HAP-1 (cell line): ENCODE measurements around the gene CMTM8.

Experiments
- DNase-seq, 2 experiments: peaks; one replicate each; pipeline ENCODE4 v3.0.0-alpha.2; 2016 to 2020; ENCODE audit warnings: low spot score in 2 of 2
- H3K27me3 ChIP-seq: fragments of 250-450 bp; sonication (Bioruptor Pico); 2 replicates; pipeline ENCODE4 v1.5.1; 2020; ENCODE audit warnings: low read depth, mild to moderate bottlenecking, moderate library complexity
- H3K36me3 ChIP-seq: fragments of 250-450 bp; sonication (Bioruptor Pico); replicated peaks from 2 replicates; pipeline ENCODE4 v1.5.1; 2020; ENCODE audit warnings: mild to moderate bottlenecking
- H3K4me1 ChIP-seq: fragments of 250-450 bp; sonication (Bioruptor Pico); 2 replicates; pipeline ENCODE4 v1.5.1; 2020; ENCODE audit warnings: mild to moderate bottlenecking
- H3K4me3 ChIP-seq: fragments of 250-450 bp; sonication (Bioruptor Pico); 2 replicates; pipeline ENCODE4 v1.5.1; 2020; ENCODE audit warnings: mild to moderate bottlenecking, moderate library complexity
- H3K9me3 ChIP-seq: fragments of 250-450 bp; sonication (Bioruptor Pico); 2 replicates; pipeline ENCODE4 v1.5.1; 2020; ENCODE audit warnings: mild to moderate bottlenecking, moderate library complexity
- in situ Hi-C: fragments of 300-500 bp; cut with MboI; formaldehyde crosslinking; loops from 3 replicates; pipeline ENCODE4 v1.14.3; 2020; ENCODE audit warnings: low sequenced_read_pairs, inconsistent platforms, mixed read lengths

Gene CMTM8

DNA sequence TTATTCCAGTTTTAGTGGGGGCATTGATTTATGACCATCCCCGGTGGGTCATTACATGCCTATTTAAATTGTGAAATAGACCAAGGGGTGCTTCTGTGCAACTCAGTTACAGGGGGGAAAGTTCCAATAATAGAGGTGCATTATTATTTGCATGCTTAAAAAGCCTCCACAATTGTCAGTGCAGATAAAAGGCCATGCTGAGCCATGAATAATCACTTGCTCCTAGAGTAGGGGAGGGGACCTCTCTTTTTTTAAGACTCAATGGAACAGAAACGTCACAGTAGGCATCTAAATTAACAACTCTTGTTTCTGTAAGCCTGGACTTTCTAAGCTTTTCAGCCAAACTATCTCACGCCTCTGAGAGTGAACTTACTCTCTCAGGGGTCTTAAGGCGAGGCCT, 86.7 kb downstream of the CMTM8 start:
- Histone ChIP-seq H3K4me3 (no peak overlapping the region), H3K4me1 (peaks cover 6% of the 10 kb centered on the region), H3K27me3 (no peaks in the 10 kb centered on the region), H3K9me3 (no peaks in the 10 kb centered on the region), H3K36me3 (no peaks in the 10 kb centered on the region)
- DNase-seq, result peak in 1 of 2 experiments; percentile 49
- in situ Hi-C loops, result no loop called here

DNA sequence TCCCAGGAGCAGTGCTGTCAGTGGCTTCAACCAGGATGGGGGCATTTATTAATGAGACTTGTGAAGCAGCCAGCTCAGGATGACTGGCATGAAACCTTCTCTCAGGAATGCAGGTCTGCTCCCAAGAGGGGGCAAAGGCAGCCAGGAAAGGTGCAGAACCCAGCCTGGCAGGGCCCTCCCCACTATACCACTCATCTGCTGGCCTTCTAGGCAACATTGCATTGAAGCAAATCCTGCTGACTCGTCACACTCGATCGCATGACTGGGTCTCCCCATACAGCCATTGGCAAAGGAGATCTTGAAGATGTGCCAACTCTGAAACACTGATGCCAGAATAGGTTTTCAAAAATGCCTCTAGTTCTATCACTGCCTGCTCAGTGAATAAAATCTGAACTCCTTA, 87.4 kb downstream of the CMTM8 start:
- Histone ChIP-seq H3K36me3 (no peaks in the 10 kb centered on the region), H3K9me3 (no peaks in the 10 kb centered on the region), H3K4me3 (no peak overlapping the region), H3K4me1 (peaks cover 6% of the 10 kb centered on the region), H3K27me3 (no peaks in the 10 kb centered on the region)
- DNase-seq, result no peak
- in situ Hi-C loops, result no loop called here

DNA sequence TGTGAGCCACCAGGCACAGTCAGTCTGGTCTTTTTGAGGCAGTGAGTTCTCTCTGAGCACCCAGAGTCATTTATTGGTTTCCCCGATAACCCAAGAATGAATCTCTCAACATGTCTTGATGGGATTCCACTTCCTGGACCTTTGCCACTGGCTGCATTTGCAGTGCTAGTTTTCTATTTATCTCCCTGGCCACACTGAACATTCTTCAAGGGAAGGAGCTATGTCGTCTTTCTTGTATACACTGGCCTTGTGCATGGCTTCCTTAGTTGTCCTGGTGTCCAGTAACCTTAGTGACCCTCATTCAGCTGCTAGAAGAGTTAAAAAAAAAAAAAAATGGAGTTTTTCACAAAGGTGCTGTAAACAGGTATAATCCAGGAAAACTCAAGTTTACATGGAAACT, 88.3 kb downstream of the CMTM8 start:
- no peaks in the 10 kb centered on the region for H3K36me3 ChIP-seq
- H3K4me1 ChIP-seq, result peaks cover 6% of the 10 kb centered on the region
- DNase-seq, result no peak
- H3K9me3 ChIP-seq, result no peaks in the 10 kb centered on the region
- H3K4me3 ChIP-seq, result no peak overlapping the region
- in situ Hi-C loops, result no loop called here
- no peaks in the 10 kb centered on the region for H3K27me3 ChIP-seq

DNA sequence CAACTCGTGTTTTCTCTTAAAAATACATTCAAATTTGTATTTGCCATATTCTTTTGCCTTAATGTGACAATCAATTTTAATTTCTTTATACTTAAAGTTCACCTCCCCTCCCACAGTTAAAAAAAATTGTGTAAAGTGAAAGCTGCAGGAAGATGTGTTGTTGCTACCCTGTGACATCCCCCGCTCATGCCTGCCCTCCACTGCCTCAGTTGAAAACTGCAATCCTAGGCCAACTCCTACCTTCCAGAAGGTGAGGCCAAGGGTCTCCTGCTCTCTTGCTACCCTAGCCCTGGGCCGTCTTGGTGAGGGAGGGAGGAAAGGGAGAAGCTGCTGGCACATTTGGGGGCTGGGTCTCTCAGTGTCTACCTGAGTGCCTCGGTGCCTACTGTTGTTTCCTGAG, 96.2 kb downstream of the CMTM8 start:
- H3K27me3 ChIP-seq, result no peaks in the 10 kb centered on the region
- in situ Hi-C loops, result loop anchor here (10.0 kb wide), 1 partner anchor 160 kb away; no protein-coding TSS in a partner anchor
- no peak overlapping the region for H3K4me3 ChIP-seq
- no peaks in the 10 kb centered on the region for H3K36me3 ChIP-seq
- no peaks in the 10 kb centered on the region for H3K4me1 ChIP-seq
- no peaks in the 10 kb centered on the region for H3K9me3 ChIP-seq
- DNase-seq, result peak in 1 of 2 experiments; percentile 32

DNA sequence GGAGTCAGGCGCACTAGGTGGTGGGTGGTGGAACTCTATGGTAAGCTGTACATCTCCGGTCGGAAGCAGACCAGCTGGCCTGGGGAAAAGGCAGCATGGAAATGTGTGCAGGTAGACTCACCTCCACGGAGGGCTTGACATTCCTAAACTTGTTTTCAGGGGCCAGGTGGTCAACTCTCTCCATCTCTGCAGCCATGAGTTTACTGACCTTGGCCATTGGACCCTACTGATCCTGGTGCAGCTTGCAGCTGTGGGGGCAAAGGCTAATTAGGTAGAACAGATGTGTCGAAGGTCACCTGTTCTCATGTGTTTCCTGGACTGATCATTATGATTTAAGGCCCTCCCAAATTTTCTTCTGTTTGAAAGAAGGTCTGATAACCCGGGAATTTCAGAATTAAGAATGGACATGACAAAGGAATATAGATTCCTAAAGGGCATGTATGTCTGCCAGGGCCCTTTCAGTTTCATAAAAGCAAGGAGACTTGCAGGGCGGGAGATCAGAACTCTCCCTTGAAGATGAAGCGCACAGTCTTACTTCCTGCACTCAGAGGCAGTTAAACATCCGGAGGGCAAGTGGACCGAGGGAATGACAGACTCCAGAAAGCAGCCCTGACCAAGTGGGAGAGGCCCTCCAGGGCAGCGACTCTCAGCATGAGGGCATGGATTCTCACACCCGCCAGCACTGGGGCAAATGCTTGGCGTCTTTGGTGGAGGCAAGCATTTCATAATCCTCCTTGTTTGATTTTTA, 97.1 kb downstream of the CMTM8 start:
- Histone ChIP-seq H3K27me3 (no peaks in the 10 kb centered on the region), H3K4me3 (no peak overlapping the region), H3K36me3 (no peaks in the 10 kb centered on the region), H3K4me1 (no peaks in the 10 kb centered on the region), H3K9me3 (no peaks in the 10 kb centered on the region)
- in situ Hi-C loops, result loop anchor here (10.0 kb wide), 1 partner anchor 161 kb away; no protein-coding TSS in a partner anchor
- DNase-seq, result no peak

DNA sequence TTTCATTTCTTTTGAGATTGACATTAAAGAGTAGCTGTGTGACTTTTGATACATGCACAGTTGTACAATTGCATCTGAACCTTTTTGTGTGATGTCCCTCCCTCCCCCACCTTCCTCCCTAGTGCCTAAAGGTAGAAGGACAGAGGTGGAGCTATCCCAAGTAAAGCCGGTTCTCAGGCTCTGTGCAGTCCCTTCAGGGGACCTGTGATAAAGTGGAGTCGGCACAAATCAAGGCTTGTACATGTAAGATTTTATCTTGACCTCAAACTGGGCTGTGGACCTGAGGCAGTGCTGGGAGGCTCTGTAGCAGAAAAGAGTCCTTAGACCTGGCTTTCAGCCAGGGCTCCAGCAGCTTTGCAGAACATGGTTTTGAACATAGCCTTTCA, 97.6 kb downstream of the CMTM8 start:
- no peak for DNase-seq
- H3K9me3 ChIP-seq, result no peaks in the 10 kb centered on the region
- H3K27me3 ChIP-seq, result no peaks in the 10 kb centered on the region
- no peaks in the 10 kb centered on the region for H3K4me1 ChIP-seq
- in situ Hi-C loops, result loop anchor here (10.0 kb wide), 1 partner anchor 161 kb away; no protein-coding TSS in a partner anchor
- H3K36me3 ChIP-seq, result no peaks in the 10 kb centered on the region
- no peak overlapping the region for H3K4me3 ChIP-seq

DNA sequence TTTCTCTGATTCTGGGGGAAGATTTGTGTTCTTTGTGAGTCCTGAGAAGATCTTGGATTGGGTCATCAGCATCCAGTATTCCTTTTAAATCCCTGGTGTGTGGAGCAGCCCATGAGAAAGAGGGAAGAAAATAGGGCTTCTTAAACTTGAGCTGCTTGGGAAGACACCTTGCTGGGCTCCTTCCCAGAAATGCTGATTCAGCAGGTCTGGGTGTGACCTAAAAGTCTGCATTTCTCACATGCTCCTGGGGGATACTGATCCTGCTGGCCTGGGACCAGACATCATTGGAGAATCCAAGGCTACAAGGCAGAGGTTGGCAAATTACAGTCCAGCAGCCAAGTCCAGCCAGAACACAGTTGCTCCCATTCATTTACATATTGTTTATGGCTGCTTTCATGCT, 99.0 kb downstream of the CMTM8 start:
- in situ Hi-C loops, result loop anchor here (10.0 kb wide), 1 partner anchor 163 kb away; no protein-coding TSS in a partner anchor
- no peaks in the 10 kb centered on the region for H3K9me3 ChIP-seq
- H3K36me3 ChIP-seq, result no peaks in the 10 kb centered on the region
- H3K4me1 ChIP-seq, result no peaks in the 10 kb centered on the region
- DNase-seq, result no peak
- no peaks in the 10 kb centered on the region for H3K27me3 ChIP-seq
- no peak overlapping the region for H3K4me3 ChIP-seq

DNA sequence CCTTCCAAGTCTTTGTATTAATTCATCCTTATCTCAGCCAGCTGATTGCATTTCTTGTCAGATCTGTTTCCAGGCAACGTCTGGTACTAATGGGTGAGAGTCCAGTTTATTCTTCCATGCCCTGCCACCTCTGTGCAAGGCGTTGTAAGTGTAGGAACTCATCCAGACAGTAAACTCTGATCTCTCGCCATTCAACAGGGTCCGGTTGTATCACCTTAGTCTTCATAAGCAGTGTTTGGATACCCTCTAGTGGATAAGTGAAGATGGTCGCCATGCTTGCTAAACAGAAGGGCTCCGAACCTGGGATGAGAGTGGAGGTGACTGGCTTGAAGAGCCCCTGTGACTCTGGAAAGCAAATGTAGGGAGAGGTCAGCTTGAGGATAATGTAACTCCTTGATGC, 101.6 kb downstream of the CMTM8 start:
- peak; percentile 37 to 46 for DNase-seq
- in situ Hi-C loops, result no loop called here
- H3K4me3 ChIP-seq, result no peak overlapping the region

DNA sequence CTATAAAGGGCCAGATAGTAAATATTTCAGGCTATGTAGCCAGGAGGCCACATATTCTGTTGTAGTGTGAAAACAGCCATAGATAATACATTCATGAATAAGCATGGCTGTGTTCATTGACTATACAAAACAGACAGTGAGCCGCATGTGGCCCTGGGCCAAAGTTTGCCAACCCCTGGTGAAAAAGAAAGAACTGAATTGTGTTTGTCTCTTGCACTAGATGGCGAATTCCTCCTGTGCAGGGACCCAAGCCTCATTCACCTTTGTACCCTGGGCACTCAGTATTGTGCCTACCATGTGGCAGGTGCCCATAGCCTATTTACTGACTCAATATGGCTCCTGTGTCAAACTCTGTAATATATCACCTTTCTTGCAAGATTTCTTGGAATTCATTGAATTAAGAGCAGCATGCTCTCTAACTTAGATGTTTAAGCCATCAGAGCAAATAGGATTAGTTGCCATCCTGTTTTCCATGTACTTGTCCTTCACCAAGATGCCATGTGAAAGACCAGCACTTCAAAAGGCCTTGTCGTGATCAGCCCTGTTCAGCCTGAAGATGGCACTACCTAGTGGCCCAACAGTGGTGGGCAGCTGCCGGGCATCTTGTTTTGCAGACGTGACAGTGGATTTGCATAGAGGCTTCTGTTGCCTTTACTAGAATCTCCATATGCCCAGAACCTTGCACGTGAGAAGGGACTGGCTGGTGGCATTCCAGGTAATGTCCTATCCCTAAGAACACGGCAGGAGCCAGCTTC, 102.3 kb downstream of the CMTM8 start:
- in situ Hi-C loops, result no loop called here

More for the DNA sequence above, 101.6 kb downstream of the CMTM8 start:
- Histone ChIP-seq H3K27me3 (no peaks in the 10 kb centered on the region), H3K9me3 (no peaks in the 10 kb centered on the region), H3K4me1 (no peaks in the 10 kb centered on the region), H3K36me3 (no peaks in the 10 kb centered on the region)

DNA sequence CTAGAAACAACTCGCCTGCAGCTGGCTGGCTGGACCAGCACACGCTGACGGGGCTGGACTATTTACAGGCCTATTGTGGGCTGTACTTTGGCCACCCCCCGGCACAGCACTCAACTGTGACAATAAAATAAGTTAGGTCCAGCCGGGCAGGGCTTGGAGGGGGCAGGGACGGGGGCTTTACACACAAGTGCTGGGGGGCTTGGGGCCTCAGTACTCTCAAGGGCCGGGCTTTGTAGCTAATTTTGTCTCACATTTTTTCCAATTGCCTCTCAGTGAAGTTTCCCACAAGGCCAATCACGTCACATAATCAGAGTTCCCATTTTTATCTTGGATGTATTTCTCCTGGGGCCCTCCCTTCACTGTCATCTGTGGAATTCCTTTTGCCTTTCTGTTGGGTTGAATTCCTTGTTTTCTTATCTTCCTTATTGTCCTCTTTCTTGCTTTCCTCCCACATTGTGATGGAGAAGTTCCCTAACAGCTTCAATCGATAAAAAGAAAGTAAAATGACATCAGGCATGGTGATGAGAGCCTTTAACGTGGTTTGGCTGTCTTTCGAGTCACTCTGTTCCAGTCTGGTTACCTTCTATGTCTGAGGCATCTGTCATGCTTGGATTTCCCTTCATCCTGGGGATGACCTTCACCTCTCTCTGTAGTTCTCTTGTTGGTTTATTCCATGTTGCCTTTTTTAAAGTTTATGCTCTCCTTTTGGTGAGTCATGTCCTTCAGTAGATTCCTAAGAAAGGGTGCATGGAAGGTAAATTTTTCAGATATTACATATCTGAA, 109.1 kb downstream of the CMTM8 start:
- in situ Hi-C loops, result no loop called here
- no peaks in the 10 kb centered on the region for H3K9me3 ChIP-seq
- H3K4me3 ChIP-seq, result no peak overlapping the region
- no peaks in the 10 kb centered on the region for H3K27me3 ChIP-seq
- peak in 1 of 2 experiments; percentile 13 for DNase-seq
- peaks cover 11% of the 10 kb centered on the region for H3K4me1 ChIP-seq
- no peaks in the 10 kb centered on the region for H3K36me3 ChIP-seq

More for the DNA sequence above, 102.3 kb downstream of the CMTM8 start:
- Histone ChIP-seq H3K4me3 (no peak overlapping the region), H3K9me3 (no peaks in the 10 kb centered on the region), H3K36me3 (no peaks in the 10 kb centered on the region), H3K27me3 (no peaks in the 10 kb centered on the region), H3K4me1 (no peaks in the 10 kb centered on the region)
- no peak for DNase-seq

DNA sequence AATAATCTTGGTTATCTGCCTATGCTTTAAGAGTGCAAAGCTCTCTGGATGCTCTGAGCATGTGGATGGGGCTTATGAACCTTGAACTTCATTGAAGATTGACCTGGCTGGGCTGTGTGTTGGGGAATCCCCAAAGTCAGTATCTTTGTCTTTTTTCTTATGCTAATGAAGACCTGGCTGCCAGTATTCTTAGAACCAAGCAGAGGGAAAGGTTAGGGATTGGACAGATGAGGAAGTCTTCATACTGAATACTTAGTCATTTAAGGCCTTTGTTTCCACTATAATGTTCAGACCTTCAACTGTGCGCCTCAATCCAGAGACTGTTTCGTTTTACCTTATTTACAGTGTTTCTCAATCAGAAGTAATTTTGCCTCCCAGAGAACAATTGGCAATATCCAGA, 110.7 kb downstream of the CMTM8 start:
- no peaks in the 10 kb centered on the region for H3K27me3 ChIP-seq
- in situ Hi-C loops, result no loop called here
- H3K9me3 ChIP-seq, result no peaks in the 10 kb centered on the region
- peaks cover 16% of the 10 kb centered on the region for H3K4me1 ChIP-seq
- no peak overlapping the region for H3K4me3 ChIP-seq
- peak in 1 of 2 experiments; percentile 21 for DNase-seq
- no peaks in the 10 kb centered on the region for H3K36me3 ChIP-seq

DNA sequence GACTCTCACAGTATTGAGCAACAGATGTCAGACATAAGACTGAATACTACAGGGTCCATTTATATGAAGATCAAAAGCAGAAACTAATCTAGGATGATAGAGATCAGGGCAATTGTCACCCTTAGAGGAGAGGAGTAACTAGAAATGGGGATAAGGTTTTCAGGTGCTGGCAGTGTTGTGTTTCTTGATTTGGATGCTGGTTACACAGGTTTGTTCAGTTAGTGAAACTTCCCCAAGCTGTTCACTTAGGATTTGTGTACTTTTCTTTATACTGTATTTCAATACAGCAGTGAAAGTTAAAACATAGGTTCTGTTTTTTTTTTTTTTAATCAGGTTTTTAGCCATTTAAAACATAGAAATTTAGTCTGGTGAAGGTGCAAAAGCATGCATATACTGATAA, 114.1 kb downstream of the CMTM8 start:
- Histone ChIP-seq H3K9me3 (no peaks in the 10 kb centered on the region), H3K27me3 (no peaks in the 10 kb centered on the region), H3K4me1 (peaks cover 24% of the 10 kb centered on the region), H3K36me3 (no peaks in the 10 kb centered on the region), H3K4me3 (no peak overlapping the region)
- DNase-seq, result no peak
- in situ Hi-C loops, result no loop called here

DNA sequence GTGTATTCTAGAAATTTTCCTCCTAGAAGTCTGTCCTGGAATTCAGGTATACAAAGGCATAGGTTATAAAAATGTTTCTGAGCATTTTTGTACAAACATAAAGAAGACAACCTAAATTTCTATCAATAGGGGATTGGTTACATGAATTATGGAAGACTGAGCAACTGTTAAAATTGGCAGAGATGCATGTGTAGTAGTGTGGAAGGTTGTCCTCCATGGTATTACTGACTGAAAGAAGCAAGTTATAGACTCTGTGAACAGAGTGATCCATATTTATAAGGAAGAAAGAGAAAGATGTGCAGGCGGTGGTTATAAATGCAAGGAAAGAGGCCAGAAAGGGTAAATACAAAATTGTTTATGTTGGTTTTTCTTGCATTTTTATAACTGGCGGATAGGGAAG, 114.9 kb downstream of the CMTM8 start:
- Histone ChIP-seq H3K4me1 (peaks cover 21% of the 10 kb centered on the region), H3K4me3 (no peak overlapping the region), H3K27me3 (no peaks in the 10 kb centered on the region), H3K9me3 (no peaks in the 10 kb centered on the region), H3K36me3 (no peaks in the 10 kb centered on the region)
- DNase-seq, result no peak
- in situ Hi-C loops, result no loop called here
